Peyer's patch (tissue), 4 donors: ENCODE measurements around the gene C11orf54. TPM values are rescaled to one million over a fixed set of nuclear protein-coding genes. Genes with fewer than 3 reads are reported as not detected.
A peak's percentile ranks its signal among the peaks of the same experiment; 100 is the strongest.

Experiments used
- DNase-seq, 3 donors: peaks; one replicate each; pipeline ENCODE4 v3.0.0-alpha.2; 2017 to 2019
- H3K27ac ChIP-seq, 4 donors: fragments of 200-600 bp; sonication (generic); one replicate each; pipeline ENCODE4 v1.5.1; 2016 to 2019
- H3K27me3 ChIP-seq, 2 donors: fragments of 200-600 bp; sonication (generic); one replicate each; pipeline ENCODE4 v1.5.1; 2019
- H3K36me3 ChIP-seq, 3 donors: fragments of 200-600 bp; sonication (generic); one replicate each; pipeline ENCODE4 v1.5.1; 2016 to 2019
- H3K4me1 ChIP-seq, 4 donors: fragments of 200-600 bp; sonication (generic); one replicate each; pipeline ENCODE4 v1.5.1; 2016 to 2019
- H3K4me3 ChIP-seq, 4 donors: fragments of 200-600 bp; sonication (generic); 1 replicate in 3 of 4; 2 replicates in 1 of 4; pipeline ENCODE4 v1.5.1; 2016 to 2019; ENCODE audit warnings: mild to moderate bottlenecking in 1 of 4
- H3K9me3 ChIP-seq, 4 donors: fragments of 200-600 bp; sonication (generic); one replicate each; pipeline ENCODE4 v1.5.1; 2016 to 2019; ENCODE audit warnings: mild to moderate bottlenecking in 1 of 4
- CTCF ChIP-seq, 6 experiments: fragments of 450-650 bp in 4 of 6; fragments of 200-600 bp in 2 of 6; sonication (generic) in 1 of 6; IDR thresholded peaks; one replicate each; pipeline ENCODE4 v1.5.1; 2017 to 2019; ENCODE audit warnings: antibody characterized with exemption in 6 of 6, mild to moderate bottlenecking in 3 of 6, moderate library complexity in 1 of 6
- POLR2A ChIP-seq, 2 donors: fragments of 450-650 bp; IDR thresholded peaks; one replicate each; pipeline ENCODE4 v1.5.1; 2017; ENCODE audit warnings: antibody characterized with exemption in 2 of 2, mild to moderate bottlenecking in 2 of 2, moderate library complexity in 2 of 2
- total RNA-seq, 4 donors: library from RNA; depleted of rRNA; stranded (reverse); fragments of >200 nt; gene quantifications; one replicate each; pipeline ENCODE4 v1.1.0, GENCODE V29; 2016

C11orf54 gene
- total RNA-seq, 4 donors from 2014 or later: 33.8 to 130 (median 69.0) TPM

DNA sequence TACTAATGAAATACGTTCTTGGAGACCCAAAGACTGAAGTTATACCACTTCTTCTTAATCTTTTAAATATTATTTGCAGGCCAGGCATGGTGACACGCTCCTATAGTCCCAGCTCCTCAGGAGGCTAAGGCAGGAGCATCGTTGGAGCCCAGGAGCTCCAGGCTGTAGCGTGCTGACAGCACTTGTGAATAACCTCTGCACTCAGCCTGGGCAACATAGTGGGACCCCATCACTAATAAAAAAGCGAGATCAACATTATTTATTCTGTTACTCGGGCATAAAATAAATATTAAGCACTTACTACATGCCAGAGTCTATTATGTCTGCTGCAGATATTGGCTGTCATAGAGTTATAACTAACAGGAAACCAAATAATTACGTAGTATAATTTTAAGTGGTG lies 41.9 kb downstream of the C11orf54 start:
- Histone ChIP-seq H3K27me3 (no peaks in the 10 kb centered on the region), H3K4me1 (peaks cover 0 to 28% (median 12%) of the 10 kb centered on the region in 4 donors), H3K27ac (peak overlapping the region in 3 of 4 donors; percentile 87 to 95 (median 94)), H3K4me3 (peak overlapping the region; percentile 78 to 96 (median 87)), H3K36me3 (peaks cover 0 to 7% (median 0%) of the 10 kb centered on the region in 3 donors), H3K9me3 (no peaks in the 10 kb centered on the region)
- DNase-seq: no peak
- no peak for TF ChIP-seq CTCF (IDR thresholded peaks at IDR 0.05)
- no peak for TF ChIP-seq POLR2A (IDR thresholded peaks at IDR 0.05)

DNA sequence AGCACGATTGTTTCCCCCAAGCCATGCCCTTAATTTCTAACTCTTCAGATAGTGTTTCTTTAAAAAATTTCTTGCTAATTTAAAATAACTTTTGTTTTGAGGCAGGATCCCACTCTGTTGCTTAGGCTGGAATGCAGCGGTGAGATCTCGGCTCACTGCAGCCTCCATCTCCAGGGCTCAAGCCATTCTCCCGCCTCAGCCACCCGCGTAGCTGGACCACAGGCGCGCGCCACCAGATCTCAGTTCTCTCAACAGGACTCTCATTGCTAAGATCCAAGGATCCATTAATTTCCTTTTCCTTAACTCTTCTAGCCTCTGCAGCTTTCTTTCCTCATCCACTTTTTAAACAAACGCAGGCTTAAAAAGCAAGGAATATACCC lies 42.3 kb downstream of the C11orf54 start:
- H3K9me3 ChIP-seq: no peaks in the 10 kb centered on the region
- DNase-seq: no peak
- H3K27me3 ChIP-seq: no peaks in the 10 kb centered on the region
- TF ChIP-seq CTCF (IDR thresholded peaks at IDR 0.05): no peak
- H3K36me3 ChIP-seq: peaks cover 0 to 11% (median 0%) of the 10 kb centered on the region in 3 donors
- peak overlapping the region; percentile 87 to 95 (median 94) for H3K27ac ChIP-seq
- peaks cover 0 to 28% (median 12%) of the 10 kb centered on the region in 4 donors for H3K4me1 ChIP-seq
- H3K4me3 ChIP-seq: peak overlapping the region; percentile 78 to 96 (median 87)

DNA sequence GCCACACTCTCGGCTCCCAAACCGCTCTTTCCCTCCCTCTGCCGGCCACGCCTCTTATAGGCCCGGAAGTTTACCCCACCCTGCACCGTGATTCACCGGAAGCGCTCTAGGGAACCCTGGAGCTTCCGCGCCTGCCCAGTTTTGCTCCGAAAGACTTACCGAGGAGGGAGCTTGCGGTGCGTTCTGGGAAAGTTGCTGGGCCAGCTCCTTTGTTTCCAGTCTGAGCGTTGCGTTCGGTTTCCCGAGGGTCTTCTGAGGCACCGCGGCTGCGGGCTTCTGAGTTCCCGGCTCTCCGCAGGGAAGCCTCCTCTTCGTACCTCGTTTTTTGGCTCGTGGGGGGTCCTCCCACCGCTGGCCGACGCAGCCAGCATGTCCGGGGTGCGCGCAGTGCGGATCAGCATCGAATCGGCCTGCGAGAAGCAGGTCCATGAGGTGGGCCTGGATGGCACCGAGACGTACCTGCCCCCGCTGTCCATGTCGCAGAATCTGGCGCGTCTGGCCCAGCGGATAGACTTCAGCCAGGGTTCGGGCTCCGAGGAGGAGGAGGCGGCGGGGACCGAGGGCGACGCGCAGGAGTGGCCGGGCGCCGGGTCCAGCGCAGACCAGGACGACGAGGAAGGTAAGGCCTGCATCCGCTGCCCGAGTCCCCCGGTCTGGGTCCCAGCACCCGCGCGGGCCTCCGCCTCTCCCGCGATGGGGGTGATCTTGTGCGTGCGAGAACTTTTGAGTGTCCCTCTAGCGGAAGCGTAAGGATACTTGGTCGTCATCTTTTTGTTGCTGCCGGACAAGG lies 42.9 kb downstream of the C11orf54 start, which contains the start of gene MED17:
MED17 (plus strand) TSS at position 138 of the 790 bp plus-strand sequence; CDS start at position 370, 232 bp downstream.
- Histone ChIP-seq H3K4me1 (peaks cover 0 to 28% (median 12%) of the 10 kb centered on the region in 4 donors), H3K27me3 (no peaks in the 10 kb centered on the region), H3K36me3 (peaks cover 0 to 16% (median 0%) of the 10 kb centered on the region in 3 donors), H3K27ac (peak within 1 kb of the TSS; percentile 87 to 95 (median 94)), H3K4me3 (peak within 1 kb of the TSS; percentile 78 to 96 (median 87)), H3K9me3 (no peaks in the 10 kb centered on the region)
- TF ChIP-seq POLR2A (IDR thresholded peaks at IDR 0.05) (peak; percentile 66 to 87), CTCF (IDR thresholded peaks at IDR 0.05) (peak; percentile 20 to 58 (median 48))
- DNase-seq: peak; percentile 92 to 97 (median 93)

DNA sequence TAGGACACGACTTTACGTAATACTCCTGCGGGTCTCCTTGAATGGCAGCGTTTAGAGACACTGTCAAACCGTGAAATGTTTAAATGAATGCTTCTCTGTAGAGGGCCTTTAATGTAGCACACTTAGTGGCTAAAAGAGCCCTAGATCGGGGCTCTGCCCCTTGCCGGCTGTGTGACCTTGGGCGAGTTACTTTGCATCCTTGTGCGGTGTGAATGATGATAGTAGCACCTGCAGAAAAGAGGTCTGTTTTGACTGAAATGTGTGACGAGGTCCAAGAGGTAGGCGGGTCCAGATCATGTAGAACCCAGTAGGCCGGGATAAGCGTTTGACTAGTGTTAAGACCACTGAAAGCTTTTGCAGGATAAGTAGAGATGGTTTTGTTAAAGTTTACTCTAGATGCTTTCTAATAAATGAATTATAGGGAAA lies 43.5 kb downstream of the C11orf54 start:
- no peak for TF ChIP-seq POLR2A (IDR thresholded peaks at IDR 0.05)
- TF ChIP-seq CTCF (IDR thresholded peaks at IDR 0.05): no peak
- Histone ChIP-seq H3K4me1 (peaks cover 0 to 28% (median 12%) of the 10 kb centered on the region in 4 donors), H3K36me3 (peaks cover 0 to 23% (median 0%) of the 10 kb centered on the region in 3 donors), H3K27me3 (no peaks in the 10 kb centered on the region), H3K4me3 (peak overlapping the region; percentile 78 to 96 (median 87)), H3K27ac (peak overlapping the region; percentile 87 to 95 (median 94)), H3K9me3 (no peaks in the 10 kb centered on the region)
- DNase-seq: no peak

DNA sequence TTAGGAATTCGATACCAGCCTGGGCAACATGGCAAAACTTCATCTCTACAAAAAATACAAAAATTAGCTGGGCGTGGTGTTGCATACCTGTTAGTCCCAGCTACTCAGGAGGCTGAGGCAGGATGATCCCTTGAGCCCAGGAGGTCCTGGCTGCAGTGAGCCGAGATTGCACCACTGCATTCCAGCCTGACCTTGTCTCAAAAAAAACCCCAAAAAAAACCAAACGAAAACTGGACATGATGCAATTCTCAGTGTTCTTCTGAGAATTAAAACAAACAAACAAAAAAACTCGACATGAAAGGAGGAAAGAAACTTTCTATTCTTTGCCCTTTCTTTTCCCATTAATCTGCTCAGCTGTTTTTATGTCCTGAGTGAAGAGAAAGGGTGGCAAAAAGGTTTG lies 50.0 kb downstream of the C11orf54 start:
- H3K4me3 ChIP-seq: no peak overlapping the region
- no peak for DNase-seq
- TF ChIP-seq POLR2A (IDR thresholded peaks at IDR 0.05): no peak
- no peak for TF ChIP-seq CTCF (IDR thresholded peaks at IDR 0.05)
- H3K9me3 ChIP-seq: no peaks in the 10 kb centered on the region
- H3K27ac ChIP-seq: no peak overlapping the region
- H3K27me3 ChIP-seq: no peaks in the 10 kb centered on the region
- H3K36me3 ChIP-seq: peaks cover 0 to 88% (median 0%) of the 10 kb centered on the region in 3 donors
- H3K4me1 ChIP-seq: peaks cover 0 to 9% (median 4%) of the 10 kb centered on the region in 4 donors
